Trophoblast cell (in vitro differentiated cells and primary cell): Measurements from ENCODE around the gene PPARD.

Source experiments
- DNase-seq, 2 donors: peaks; one replicate each; pipeline ENCODE4 v3.0.0-alpha.2; 2016
- H2AFZ ChIP-seq: 2 replicates; pipeline ENCODE4 v1.6.1; 2013; ENCODE audit warnings: low read length, moderate library complexity, mild to moderate bottlenecking; ENCODE audit not compliant: insufficient read depth, poor library complexity
- H2AK5ac ChIP-seq: 2 replicates; pipeline ENCODE4 v1.6.1; 2013; ENCODE audit warnings: mild to moderate bottlenecking, low read length
- H2BK120ac ChIP-seq: 2 replicates; pipeline ENCODE4 v1.6.1; 2013; ENCODE audit warnings: low read length, mild to moderate bottlenecking, moderate library complexity; ENCODE audit not compliant: insufficient read depth, poor library complexity
- H2BK12ac ChIP-seq: 2 replicates; pipeline ENCODE4 v1.6.1; 2013; ENCODE audit warnings: mild to moderate bottlenecking, low read length, moderate library complexity
- H2BK5ac ChIP-seq: 2 replicates; pipeline ENCODE4 v1.6.1; 2013; ENCODE audit warnings: low read length, low read depth, moderate library complexity, mild to moderate bottlenecking; ENCODE audit not compliant: poor library complexity
- H3K14ac ChIP-seq: 2 replicates; pipeline ENCODE4 v1.6.1; 2013; ENCODE audit warnings: mild to moderate bottlenecking, low read length
- H3K18ac ChIP-seq: 2 replicates; pipeline ENCODE4 v1.6.1; 2013; ENCODE audit warnings: mild to moderate bottlenecking, low read length
- H3K23ac ChIP-seq: 2 replicates; pipeline ENCODE4 v1.6.1; 2013; ENCODE audit warnings: low read length
- H3K27ac ChIP-seq: 2 replicates; pipeline ENCODE4 v1.5.1; 2013; ENCODE audit warnings: low read depth, mild to moderate bottlenecking, inconsistent platforms, low read length, moderate library complexity
- H3K27me3 ChIP-seq: 2 replicates; pipeline ENCODE4 v1.6.1; 2013; ENCODE audit warnings: inconsistent platforms, mild to moderate bottlenecking, low read length, moderate library complexity; ENCODE audit not compliant: insufficient read depth
- H3K36me3 ChIP-seq, 2 experiments: 1 replicate in 1 of 2; 2 replicates in 1 of 2; pipeline ENCODE4 v1.6.1; 2013; ENCODE audit warnings: low read length in 2 of 2, mild to moderate bottlenecking in 2 of 2, moderate library complexity in 1 of 2; ENCODE audit not compliant: insufficient read depth in 2 of 2, control insufficient read depth in 1 of 2
- H3K4ac ChIP-seq: 2 replicates; pipeline ENCODE4 v1.6.1; 2013; ENCODE audit warnings: low read depth, mild to moderate bottlenecking, low read length, moderate library complexity
- H3K4me1 ChIP-seq, 2 experiments: 1 replicate in 1 of 2; 2 replicates in 1 of 2; pipeline ENCODE4 v1.6.1; 2013; ENCODE audit warnings: low read length in 2 of 2, mild to moderate bottlenecking in 2 of 2, moderate library complexity in 1 of 2; ENCODE audit not compliant: insufficient read depth in 2 of 2, control insufficient read depth in 1 of 2
- H3K4me2 ChIP-seq: 2 replicates; pipeline ENCODE4 v1.6.1; 2013; ENCODE audit warnings: inconsistent platforms, mild to moderate bottlenecking, low read length, moderate library complexity
- H3K4me3 ChIP-seq: 2 replicates; pipeline ENCODE4 v1.5.1; 2013; ENCODE audit warnings: mild to moderate bottlenecking, low read depth, low read length, inconsistent platforms
- H3K79me1 ChIP-seq: one replicate; pipeline ENCODE4 v1.6.1; 2013; ENCODE audit warnings: low read length
- H3K79me2 ChIP-seq: 2 replicates; pipeline ENCODE4 v1.6.1; 2013; ENCODE audit warnings: low read length, mild to moderate bottlenecking; ENCODE audit not compliant: control insufficient read depth, insufficient read depth, poor library complexity
- H3K9ac ChIP-seq: 2 replicates; pipeline ENCODE4 v1.6.1; 2013; ENCODE audit warnings: mild to moderate bottlenecking, low read length
- H3K9me3 ChIP-seq: 2 replicates; pipeline ENCODE4 v1.6.1; 2013; ENCODE audit warnings: low read depth, mild to moderate bottlenecking, control low read depth, inconsistent platforms, low read length; ENCODE audit not compliant: insufficient read depth
- H4K12ac ChIP-seq: 2 replicates; pipeline ENCODE4 v1.6.1; 2013; ENCODE audit warnings: low read depth, mild to moderate bottlenecking, low read length, moderate library complexity
- H4K8ac ChIP-seq: 2 replicates; pipeline ENCODE4 v1.6.1; 2013; ENCODE audit warnings: low read depth, mild to moderate bottlenecking, low read length, moderate library complexity
- H4K91ac ChIP-seq: one replicate; pipeline ENCODE4 v1.6.1; 2013; ENCODE audit warnings: low read depth, mild to moderate bottlenecking, low read length, moderate library complexity
- WGBS: extraction: QIAGEN DNeasy Blood & Tissue Kit; methylation state at CpG from one replicate; pipeline ENCODE4 v1.1.7; 2013; ENCODE audit warnings: missing lambda C conversion rate; ENCODE audit not compliant: insufficient read length, insufficient coverage; ENCODE audit errors: extremely low coverage; 5-methylcytosine and 5-hydroxymethylcytosine counted together

Gene PPARD

DNA sequence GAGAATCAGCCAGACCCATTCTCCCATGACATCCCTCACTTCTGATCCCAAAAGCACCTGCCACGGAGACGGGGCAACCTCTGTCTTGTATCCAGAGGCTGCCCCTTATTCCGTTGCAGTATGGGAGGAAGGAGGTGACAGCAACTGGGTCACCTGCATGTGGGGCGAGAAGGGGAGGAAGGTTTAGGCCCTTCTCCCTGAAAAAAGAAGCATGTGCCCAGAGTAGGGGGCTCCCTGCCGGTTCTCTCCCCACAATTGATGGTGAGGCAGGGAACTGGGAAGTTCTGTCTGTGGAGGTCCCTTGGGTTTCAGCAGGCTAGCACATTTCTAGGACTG, 60.5 kb downstream of the PPARD start:
- H2AFZ ChIP-seq: no peak overlapping the region
- peaks cover 7% of the 10 kb centered on the region for H3K79me1 ChIP-seq
- H2BK12ac ChIP-seq: no peak overlapping the region
- no peak overlapping the region for H3K23ac ChIP-seq
- WGBS: no CpG with 5 or more reads among the region's 5 CpGs
- H2BK120ac ChIP-seq: no peak overlapping the region
- H3K9ac ChIP-seq: no peak overlapping the region
- no peak overlapping the region for H4K91ac ChIP-seq
- peak overlapping the region; percentile 19 for H3K4ac ChIP-seq
- H3K27me3 ChIP-seq: no peaks in the 10 kb centered on the region
- H3K4me1 ChIP-seq: peaks cover 12 to 13% of the 10 kb centered on the region in 2 experiments
- no peak overlapping the region for H3K4me3 ChIP-seq
- no peak for DNase-seq
- H3K14ac ChIP-seq: no peak overlapping the region
- no peak overlapping the region for H2BK5ac ChIP-seq
- H3K9me3 ChIP-seq: peaks cover 2% of the 10 kb centered on the region
- H3K36me3 ChIP-seq: peaks cover 0 to 2% of the 10 kb centered on the region in 2 experiments
- peaks cover 3% of the 10 kb centered on the region for H3K79me2 ChIP-seq
- no peak overlapping the region for H2AK5ac ChIP-seq
- no peak overlapping the region for H4K8ac ChIP-seq
- no peak overlapping the region for H3K27ac ChIP-seq
- no peak overlapping the region for H3K4me2 ChIP-seq
- no peak overlapping the region for H4K12ac ChIP-seq
- no peak overlapping the region for H3K18ac ChIP-seq

DNA sequence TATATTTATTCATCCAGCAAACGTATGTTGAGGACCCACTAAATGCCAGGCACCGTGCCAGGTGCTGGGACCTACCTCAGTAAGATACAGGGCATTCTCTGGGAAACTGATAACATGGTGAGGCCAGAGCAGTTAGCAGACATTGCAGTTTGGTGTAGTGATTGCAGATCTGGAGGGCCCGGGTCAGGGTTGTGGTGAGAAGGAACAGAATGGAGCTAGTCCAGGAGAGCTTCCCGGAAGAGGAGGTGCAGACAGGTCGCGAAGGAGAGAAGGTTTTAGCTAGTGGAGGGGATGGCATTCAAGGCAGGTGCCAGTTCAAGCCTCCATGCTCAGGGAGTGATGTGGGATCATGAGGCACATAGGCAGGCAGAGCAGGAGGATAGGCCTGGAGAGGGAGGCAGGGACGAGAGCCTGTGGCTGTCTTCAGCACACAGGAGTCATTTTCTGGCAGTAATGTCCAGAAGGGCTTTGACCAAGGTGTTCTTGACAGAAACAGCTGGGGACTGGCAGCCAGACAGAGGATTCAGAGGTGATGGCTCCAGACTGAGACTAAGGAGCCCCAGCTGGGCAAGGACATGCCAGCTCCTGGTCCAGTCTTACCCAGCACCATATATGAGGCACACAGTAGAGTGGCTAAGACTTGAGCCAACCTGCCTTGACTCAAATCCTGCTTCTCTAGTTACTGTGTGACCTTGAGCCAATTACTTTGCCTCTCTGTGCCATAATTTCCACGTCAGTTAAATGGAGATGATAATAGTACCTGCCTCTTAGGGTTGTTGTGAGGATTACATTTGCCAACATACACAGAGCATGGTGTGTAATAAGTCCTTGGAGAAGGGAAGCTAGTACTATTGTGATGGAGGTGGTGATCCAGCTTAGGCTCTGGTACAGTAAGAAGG, 61.4 kb downstream of the PPARD start:
- Histone ChIP-seq H4K12ac (no peak overlapping the region), H3K4me3 (no peak overlapping the region), H2AFZ (no peak overlapping the region), H3K4me2 (no peak overlapping the region), H2BK5ac (no peak overlapping the region), H3K23ac (peak overlapping the region; percentile 40), H2BK120ac (no peak overlapping the region), H3K14ac (no peak overlapping the region), H3K9ac (peak overlapping the region; percentile 50), H3K27ac (no peak overlapping the region), H3K4me1 (peaks cover 12 to 13% of the 10 kb centered on the region in 2 experiments), H3K79me2 (peaks cover 3% of the 10 kb centered on the region), H2AK5ac (no peak overlapping the region), H3K36me3 (peaks cover 0 to 2% of the 10 kb centered on the region in 2 experiments), H4K91ac (no peak overlapping the region), H3K9me3 (peaks cover 2% of the 10 kb centered on the region), H3K27me3 (no peaks in the 10 kb centered on the region), H2BK12ac (no peak overlapping the region), H3K79me1 (peaks cover 7% of the 10 kb centered on the region), H4K8ac (no peak overlapping the region), H3K4ac (no peak overlapping the region), H3K18ac (no peak overlapping the region)
- DNase-seq: no peak
- whole genome bisulfite sequencing: no CpG with 5 or more reads among the region's 8 CpGs

DNA sequence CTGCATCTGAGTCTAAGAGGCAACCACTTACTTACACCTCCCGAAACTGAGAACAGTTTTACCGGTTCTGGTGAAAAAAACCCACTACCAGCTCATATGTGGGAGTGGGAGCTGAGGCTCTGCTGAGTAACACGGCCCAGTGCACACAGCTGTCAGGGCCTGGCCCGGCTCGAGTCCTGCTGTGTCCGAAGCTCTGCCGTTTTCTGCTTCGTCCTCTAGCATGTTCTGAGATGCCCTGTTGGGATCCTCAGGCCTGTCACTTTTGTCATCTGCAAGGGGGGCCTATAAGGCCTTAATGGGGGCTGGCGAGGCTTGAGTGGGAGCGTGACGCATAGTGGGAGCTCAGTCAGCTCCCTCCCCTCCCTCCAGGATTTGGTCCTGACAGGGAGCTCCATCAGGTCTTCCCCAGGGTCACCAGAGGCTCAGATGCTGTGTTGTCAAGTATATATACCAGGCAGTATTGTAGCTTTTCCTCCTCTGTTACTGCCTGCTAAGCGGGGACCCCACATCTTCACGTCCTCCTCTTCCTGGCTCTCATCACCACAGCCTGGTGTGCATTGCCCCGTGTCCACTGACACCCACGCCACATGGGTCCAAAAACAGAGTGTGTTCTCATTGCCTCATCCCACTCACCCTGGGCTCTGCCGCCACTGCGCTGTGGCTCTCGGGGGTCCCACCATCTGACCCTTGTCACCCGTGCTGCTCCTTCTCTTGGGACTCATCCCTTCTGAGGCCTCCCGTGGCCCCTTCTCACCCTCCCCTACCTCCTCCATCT, 64.5 kb downstream of the PPARD start:
- Histone ChIP-seq H2BK5ac (no peak overlapping the region), H2BK12ac (no peak overlapping the region), H3K23ac (no peak overlapping the region), H3K4me3 (no peak overlapping the region), H4K91ac (no peak overlapping the region), H3K9ac (no peak overlapping the region), H3K4me2 (no peak overlapping the region), H4K12ac (no peak overlapping the region), H3K9me3 (peaks cover 2% of the 10 kb centered on the region), H2AFZ (no peak overlapping the region), H4K8ac (peak overlapping the region; percentile 11), H3K79me1 (peaks cover 2% of the 10 kb centered on the region), H3K79me2 (no peaks in the 10 kb centered on the region), H3K18ac (peak overlapping the region; percentile 50), H2AK5ac (no peak overlapping the region), H3K27me3 (no peaks in the 10 kb centered on the region), H3K14ac (no peak overlapping the region), H3K36me3 (peaks cover 9 to 12% of the 10 kb centered on the region in 2 experiments), H3K4ac (no peak overlapping the region), H3K4me1 (peaks cover 8 to 9% of the 10 kb centered on the region in 2 experiments), H3K27ac (no peak overlapping the region), H2BK120ac (no peak overlapping the region)
- no CpG with 5 or more reads among the region's 20 CpGs for WGBS
- DNase-seq: no peak

DNA sequence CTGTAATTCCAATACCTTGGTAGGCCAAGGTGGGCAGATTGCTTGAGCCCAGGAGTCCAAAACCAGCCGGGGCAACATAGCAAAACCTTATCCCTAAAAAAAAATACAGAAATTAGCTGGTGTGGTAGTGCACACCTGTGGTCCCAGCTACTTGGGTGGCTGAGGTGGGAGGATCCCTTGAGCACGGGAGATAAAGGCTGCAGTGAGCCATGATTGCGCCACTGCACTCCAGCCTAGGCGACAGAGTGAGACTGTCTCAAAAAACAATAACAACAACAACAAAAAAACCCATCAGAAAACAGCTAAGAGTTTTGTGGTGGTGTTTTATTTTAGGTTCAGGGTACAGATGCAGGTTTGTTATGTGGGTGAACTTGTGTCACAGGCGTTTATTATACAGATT, 66.9 kb downstream of the PPARD start:
- no peak overlapping the region for H4K8ac ChIP-seq
- no peak overlapping the region for H2BK120ac ChIP-seq
- H2AK5ac ChIP-seq: no peak overlapping the region
- no peaks in the 10 kb centered on the region for H3K27me3 ChIP-seq
- peaks cover 2% of the 10 kb centered on the region for H3K9me3 ChIP-seq
- no peak overlapping the region for H3K9ac ChIP-seq
- no CpG with 5 or more reads among the region's 5 CpGs for WGBS
- H3K4me1 ChIP-seq: no peaks in the 10 kb centered on the region
- no peak overlapping the region for H4K12ac ChIP-seq
- DNase-seq: peak in 1 of 2 donors; percentile 36
- no peak overlapping the region for H3K27ac ChIP-seq
- no peaks in the 10 kb centered on the region for H3K79me2 ChIP-seq
- H3K4me2 ChIP-seq: no peak overlapping the region
- H3K4me3 ChIP-seq: no peak overlapping the region
- no peak overlapping the region for H2BK5ac ChIP-seq
- H3K36me3 ChIP-seq: peaks cover 17 to 23% of the 10 kb centered on the region in 2 experiments
- H3K4ac ChIP-seq: no peak overlapping the region
- H4K91ac ChIP-seq: no peak overlapping the region
- no peak overlapping the region for H2AFZ ChIP-seq
- no peak overlapping the region for H3K18ac ChIP-seq
- no peak overlapping the region for H3K23ac ChIP-seq
- H3K79me1 ChIP-seq: no peaks in the 10 kb centered on the region
- no peak overlapping the region for H3K14ac ChIP-seq
- no peak overlapping the region for H2BK12ac ChIP-seq
